ENCODE results near the gene AUP1. TPM values are rescaled to one million over a fixed set of nuclear protein-coding genes. Genes with fewer than 3 reads are reported as not detected.
A peak's percentile ranks its signal among the peaks of the same experiment; 100 is the strongest.

Gene AUP1
- total and polyA plus RNA-seq, 9 of the 15 experiments (the other 6 are each of a cell fraction or from before 2014, with no cell fraction given) = 70.7 to 245 (median 165) TPM

DNA sequence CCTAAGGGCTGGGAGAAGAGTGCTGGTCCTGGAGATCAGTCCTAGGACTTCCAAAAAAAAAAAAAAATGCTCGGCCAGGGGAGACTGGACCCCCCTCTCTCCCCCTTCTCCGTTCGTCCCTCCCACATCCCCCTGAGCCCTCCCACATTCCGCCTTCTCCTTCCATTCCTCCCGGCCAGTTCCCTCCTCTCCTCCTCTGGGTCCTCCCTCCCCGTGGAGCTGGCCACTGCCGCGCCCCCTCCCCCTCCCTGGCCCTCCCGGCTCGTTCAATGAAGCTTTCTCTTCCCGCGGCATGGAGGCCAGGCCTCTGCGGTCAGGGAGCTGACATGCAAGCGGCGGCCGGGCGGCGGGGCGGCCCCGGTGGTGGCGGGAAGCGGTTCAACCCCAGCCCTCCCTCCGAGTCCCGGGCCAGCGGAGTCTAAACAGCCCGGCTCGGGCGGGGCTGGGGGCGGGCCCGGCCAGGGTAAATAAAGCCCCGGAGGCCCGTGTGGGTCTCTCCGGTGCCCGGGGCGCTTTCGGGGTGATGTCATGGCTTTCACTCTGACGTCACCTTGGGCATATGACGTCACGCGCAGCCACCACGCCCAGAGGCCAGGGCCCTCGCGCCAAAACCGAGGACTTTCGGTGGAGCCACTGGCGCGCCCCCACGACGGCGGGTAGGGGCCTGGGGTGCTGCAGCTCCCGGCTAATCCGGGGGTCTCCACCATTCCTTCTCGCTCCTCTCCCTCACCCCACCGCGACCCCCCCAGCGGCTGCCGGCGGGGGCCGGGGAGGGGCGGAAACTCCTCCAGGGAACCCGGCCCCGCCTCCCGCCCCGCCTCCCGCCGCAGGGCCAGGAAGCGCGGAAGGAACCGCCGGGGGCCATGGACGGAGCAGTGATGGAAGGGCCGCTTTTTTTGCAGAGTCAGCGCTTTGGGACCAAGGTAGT is 24.6 kb upstream of the AUP1 start, which contains the start of the genes DOK1 and LOXL3 (continued):
- TF ChIP-seq, protein P1, sequence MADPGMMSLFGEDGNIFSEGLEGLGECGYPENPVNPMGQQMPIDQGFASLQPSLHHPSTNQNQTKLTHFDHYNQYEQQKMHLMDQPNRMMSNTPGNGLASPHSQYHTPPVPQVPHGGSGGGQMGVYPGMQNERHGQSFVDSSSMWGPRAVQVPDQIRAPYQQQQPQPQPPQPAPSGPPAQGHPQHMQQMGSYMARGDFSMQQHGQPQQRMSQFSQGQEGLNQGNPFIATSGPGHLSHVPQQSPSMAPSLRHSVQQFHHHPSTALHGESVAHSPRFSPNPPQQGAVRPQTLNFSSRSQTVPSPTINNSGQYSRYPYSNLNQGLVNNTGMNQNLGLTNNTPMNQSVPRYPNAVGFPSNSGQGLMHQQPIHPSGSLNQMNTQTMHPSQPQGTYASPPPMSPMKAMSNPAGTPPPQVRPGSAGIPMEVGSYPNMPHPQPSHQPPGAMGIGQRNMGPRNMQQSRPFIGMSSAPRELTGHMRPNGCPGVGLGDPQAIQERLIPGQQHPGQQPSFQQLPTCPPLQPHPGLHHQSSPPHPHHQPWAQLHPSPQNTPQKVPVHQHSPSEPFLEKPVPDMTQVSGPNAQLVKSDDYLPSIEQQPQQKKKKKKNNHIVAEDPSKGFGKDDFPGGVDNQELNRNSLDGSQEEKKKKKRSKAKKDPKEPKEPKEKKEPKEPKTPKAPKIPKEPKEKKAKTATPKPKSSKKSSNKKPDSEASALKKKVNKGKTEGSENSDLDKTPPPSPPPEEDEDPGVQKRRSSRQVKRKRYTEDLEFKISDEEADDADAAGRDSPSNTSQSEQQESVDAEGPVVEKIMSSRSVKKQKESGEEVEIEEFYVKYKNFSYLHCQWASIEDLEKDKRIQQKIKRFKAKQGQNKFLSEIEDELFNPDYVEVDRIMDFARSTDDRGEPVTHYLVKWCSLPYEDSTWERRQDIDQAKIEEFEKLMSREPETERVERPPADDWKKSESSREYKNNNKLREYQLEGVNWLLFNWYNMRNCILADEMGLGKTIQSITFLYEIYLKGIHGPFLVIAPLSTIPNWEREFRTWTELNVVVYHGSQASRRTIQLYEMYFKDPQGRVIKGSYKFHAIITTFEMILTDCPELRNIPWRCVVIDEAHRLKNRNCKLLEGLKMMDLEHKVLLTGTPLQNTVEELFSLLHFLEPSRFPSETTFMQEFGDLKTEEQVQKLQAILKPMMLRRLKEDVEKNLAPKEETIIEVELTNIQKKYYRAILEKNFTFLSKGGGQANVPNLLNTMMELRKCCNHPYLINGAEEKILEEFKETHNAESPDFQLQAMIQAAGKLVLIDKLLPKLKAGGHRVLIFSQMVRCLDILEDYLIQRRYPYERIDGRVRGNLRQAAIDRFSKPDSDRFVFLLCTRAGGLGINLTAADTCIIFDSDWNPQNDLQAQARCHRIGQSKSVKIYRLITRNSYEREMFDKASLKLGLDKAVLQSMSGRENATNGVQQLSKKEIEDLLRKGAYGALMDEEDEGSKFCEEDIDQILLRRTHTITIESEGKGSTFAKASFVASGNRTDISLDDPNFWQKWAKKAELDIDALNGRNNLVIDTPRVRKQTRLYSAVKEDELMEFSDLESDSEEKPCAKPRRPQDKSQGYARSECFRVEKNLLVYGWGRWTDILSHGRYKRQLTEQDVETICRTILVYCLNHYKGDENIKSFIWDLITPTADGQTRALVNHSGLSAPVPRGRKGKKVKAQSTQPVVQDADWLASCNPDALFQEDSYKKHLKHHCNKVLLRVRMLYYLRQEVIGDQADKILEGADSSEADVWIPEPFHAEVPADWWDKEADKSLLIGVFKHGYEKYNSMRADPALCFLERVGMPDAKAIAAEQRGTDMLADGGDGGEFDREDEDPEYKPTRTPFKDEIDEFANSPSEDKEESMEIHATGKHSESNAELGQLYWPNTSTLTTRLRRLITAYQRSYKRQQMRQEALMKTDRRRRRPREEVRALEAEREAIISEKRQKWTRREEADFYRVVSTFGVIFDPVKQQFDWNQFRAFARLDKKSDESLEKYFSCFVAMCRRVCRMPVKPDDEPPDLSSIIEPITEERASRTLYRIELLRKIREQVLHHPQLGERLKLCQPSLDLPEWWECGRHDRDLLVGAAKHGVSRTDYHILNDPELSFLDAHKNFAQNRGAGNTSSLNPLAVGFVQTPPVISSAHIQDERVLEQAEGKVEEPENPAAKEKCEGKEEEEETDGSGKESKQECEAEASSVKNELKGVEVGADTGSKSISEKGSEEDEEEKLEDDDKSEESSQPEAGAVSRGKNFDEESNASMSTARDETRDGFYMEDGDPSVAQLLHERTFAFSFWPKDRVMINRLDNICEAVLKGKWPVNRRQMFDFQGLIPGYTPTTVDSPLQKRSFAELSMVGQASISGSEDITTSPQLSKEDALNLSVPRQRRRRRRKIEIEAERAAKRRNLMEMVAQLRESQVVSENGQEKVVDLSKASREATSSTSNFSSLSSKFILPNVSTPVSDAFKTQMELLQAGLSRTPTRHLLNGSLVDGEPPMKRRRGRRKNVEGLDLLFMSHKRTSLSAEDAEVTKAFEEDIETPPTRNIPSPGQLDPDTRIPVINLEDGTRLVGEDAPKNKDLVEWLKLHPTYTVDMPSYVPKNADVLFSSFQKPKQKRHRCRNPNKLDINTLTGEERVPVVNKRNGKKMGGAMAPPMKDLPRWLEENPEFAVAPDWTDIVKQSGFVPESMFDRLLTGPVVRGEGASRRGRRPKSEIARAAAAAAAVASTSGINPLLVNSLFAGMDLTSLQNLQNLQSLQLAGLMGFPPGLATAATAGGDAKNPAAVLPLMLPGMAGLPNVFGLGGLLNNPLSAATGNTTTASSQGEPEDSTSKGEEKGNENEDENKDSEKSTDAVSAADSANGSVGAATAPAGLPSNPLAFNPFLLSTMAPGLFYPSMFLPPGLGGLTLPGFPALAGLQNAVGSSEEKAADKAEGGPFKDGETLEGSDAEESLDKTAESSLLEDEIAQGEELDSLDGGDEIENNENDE (IDR thresholded peaks at IDR 0.05; ENCODE audit: low read depth, low read length) = no peak
- TF ChIP-seq, protein P2, sequence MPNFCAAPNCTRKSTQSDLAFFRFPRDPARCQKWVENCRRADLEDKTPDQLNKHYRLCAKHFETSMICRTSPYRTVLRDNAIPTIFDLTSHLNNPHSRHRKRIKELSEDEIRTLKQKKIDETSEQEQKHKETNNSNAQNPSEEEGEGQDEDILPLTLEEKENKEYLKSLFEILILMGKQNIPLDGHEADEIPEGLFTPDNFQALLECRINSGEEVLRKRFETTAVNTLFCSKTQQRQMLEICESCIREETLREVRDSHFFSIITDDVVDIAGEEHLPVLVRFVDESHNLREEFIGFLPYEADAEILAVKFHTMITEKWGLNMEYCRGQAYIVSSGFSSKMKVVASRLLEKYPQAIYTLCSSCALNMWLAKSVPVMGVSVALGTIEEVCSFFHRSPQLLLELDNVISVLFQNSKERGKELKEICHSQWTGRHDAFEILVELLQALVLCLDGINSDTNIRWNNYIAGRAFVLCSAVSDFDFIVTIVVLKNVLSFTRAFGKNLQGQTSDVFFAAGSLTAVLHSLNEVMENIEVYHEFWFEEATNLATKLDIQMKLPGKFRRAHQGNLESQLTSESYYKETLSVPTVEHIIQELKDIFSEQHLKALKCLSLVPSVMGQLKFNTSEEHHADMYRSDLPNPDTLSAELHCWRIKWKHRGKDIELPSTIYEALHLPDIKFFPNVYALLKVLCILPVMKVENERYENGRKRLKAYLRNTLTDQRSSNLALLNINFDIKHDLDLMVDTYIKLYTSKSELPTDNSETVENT (CRISPR knock-in tag; IDR thresholded peaks at IDR 0.05) = 0 out of 2 replicates have a peak, but pooled peaks have one; percentile 5
- peak; percentile 71 for TF ChIP-seq POLR2G (IDR thresholded peaks at IDR 0.05; ENCODE audit: low read depth, low read length)
- peak; percentile 50; the same call in 1 of the 2 replicates for TF ChIP-seq PHF8 (IDR thresholded peaks at IDR 0.05; ENCODE audit: borderline replicate concordance, low read length)
- peak; percentile 42; the same call in 1 of the 2 replicates for TF ChIP-seq CTBP1 (IDR thresholded peaks at IDR 0.05; ENCODE audit: borderline replicate concordance)
- TF ChIP-seq KLF1 (tag; IDR thresholded peaks at IDR 0.05) = peak; percentile 82
- no peak for TF ChIP-seq RBM34 (IDR thresholded peaks at IDR 0.05; ENCODE audit: borderline replicate concordance, insufficient read depth, low read length)
- 0 out of 2 replicates have a peak, but pooled peaks have one; percentile 26 for TF ChIP-seq CHD2 (IDR thresholded peaks at IDR 0.05; ENCODE audit: low read depth, low read length)
- 0 out of 2 replicates have a peak, but pooled peaks have one; percentile 19 for TF ChIP-seq POLR2AphosphoS5 (IDR thresholded peaks at IDR 0.05; ENCODE audit: control insufficient read depth, insufficient read depth, low read depth, low read length)
- TF ChIP-seq MYC (IDR thresholded peaks at IDR 0.05; ENCODE audit: low read depth, low read length) = peak; percentile 27; the same call in 1 of the 2 replicates
- TF ChIP-seq MYC (CRISPR knock-in tag; IDR thresholded peaks at IDR 0.05; ENCODE audit: borderline replicate concordance, low read depth) = no peak
- TF ChIP-seq CSDE1 (IDR thresholded peaks at IDR 0.05) = peak in 1 of 2 experiments; percentile 94; a peak in 2 of 4 replicates

Data from K562 (cell line).